Panc1 (cell line): Measurements from ENCODE around the gene NAGA.

Experiments used
- POLR2AphosphoS5 ChIP-seq: IDR thresholded peaks from 2 replicates; pipeline ENCODE4 v1.6.1; 2012; ENCODE audit warnings: mild to moderate bottlenecking, low read depth, low read length, moderate library complexity
- SIN3A ChIP-seq: IDR thresholded peaks from 2 replicates; pipeline ENCODE4 v1.6.1; 2012; ENCODE audit warnings: low read depth, mild to moderate bottlenecking, low read length, moderate library complexity, borderline replicate concordance; ENCODE audit not compliant: insufficient read depth
- TCF7L2 ChIP-seq: IDR thresholded peaks from 2 replicates; pipeline ENCODE4 v1.6.1; 2011; ENCODE audit warnings: mild to moderate bottlenecking, low read depth, low read length, inconsistent platforms
- TF ChIP-seq, protein P1 (sequence below): fragments of 450-650 bp; IDR thresholded peaks from 2 replicates; pipeline ENCODE4 v1.5.1; 2017; ENCODE audit warnings: mild to moderate bottlenecking
- TF ChIP-seq, protein P2 (sequence below), 2 experiments: IDR thresholded peaks; 2 replicates each; pipeline ENCODE4 v1.6.1; 2011 to 2012; ENCODE audit warnings: low read depth in 2 of 2, control low read depth in 1 of 2, low read length in 1 of 2, mild to moderate bottlenecking in 1 of 2, moderate library complexity in 1 of 2; ENCODE audit not compliant: insufficient read depth in 1 of 2

DNA sequence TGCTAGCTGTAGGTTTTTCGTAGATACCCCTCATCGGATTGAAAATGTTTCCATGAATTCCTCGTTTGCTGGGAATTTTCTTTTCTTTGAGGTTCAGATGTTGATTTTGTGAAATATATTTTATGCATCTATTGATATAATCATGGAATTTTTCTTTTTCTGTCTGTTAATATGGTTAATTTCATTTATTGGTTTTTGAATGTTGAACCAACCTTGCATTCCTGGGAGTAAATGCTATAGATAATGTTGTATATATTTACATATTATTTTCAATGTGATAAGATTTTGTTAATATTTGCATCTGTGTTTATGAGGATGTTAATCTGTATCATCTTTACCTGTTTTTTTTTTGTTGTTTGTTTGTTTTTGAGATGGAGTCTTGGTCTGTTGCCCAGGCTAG lies 30.6 kb upstream of the NAGA start:
- TF ChIP-seq, protein P1, sequence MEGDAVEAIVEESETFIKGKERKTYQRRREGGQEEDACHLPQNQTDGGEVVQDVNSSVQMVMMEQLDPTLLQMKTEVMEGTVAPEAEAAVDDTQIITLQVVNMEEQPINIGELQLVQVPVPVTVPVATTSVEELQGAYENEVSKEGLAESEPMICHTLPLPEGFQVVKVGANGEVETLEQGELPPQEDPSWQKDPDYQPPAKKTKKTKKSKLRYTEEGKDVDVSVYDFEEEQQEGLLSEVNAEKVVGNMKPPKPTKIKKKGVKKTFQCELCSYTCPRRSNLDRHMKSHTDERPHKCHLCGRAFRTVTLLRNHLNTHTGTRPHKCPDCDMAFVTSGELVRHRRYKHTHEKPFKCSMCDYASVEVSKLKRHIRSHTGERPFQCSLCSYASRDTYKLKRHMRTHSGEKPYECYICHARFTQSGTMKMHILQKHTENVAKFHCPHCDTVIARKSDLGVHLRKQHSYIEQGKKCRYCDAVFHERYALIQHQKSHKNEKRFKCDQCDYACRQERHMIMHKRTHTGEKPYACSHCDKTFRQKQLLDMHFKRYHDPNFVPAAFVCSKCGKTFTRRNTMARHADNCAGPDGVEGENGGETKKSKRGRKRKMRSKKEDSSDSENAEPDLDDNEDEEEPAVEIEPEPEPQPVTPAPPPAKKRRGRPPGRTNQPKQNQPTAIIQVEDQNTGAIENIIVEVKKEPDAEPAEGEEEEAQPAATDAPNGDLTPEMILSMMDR: no peak
- TF ChIP-seq POLR2AphosphoS5 (no peak), SIN3A (no peak), TCF7L2 (no peak)
- TF ChIP-seq, protein P2, sequence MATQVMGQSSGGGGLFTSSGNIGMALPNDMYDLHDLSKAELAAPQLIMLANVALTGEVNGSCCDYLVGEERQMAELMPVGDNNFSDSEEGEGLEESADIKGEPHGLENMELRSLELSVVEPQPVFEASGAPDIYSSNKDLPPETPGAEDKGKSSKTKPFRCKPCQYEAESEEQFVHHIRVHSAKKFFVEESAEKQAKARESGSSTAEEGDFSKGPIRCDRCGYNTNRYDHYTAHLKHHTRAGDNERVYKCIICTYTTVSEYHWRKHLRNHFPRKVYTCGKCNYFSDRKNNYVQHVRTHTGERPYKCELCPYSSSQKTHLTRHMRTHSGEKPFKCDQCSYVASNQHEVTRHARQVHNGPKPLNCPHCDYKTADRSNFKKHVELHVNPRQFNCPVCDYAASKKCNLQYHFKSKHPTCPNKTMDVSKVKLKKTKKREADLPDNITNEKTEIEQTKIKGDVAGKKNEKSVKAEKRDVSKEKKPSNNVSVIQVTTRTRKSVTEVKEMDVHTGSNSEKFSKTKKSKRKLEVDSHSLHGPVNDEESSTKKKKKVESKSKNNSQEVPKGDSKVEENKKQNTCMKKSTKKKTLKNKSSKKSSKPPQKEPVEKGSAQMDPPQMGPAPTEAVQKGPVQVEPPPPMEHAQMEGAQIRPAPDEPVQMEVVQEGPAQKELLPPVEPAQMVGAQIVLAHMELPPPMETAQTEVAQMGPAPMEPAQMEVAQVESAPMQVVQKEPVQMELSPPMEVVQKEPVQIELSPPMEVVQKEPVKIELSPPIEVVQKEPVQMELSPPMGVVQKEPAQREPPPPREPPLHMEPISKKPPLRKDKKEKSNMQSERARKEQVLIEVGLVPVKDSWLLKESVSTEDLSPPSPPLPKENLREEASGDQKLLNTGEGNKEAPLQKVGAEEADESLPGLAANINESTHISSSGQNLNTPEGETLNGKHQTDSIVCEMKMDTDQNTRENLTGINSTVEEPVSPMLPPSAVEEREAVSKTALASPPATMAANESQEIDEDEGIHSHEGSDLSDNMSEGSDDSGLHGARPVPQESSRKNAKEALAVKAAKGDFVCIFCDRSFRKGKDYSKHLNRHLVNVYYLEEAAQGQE (IDR thresholded peaks at IDR 0.05; ENCODE audit: insufficient read depth in 1 of 2, low read depth in 2 of 2, low read length in 1 of 2): no peak
